HepG2 (cell line): ENCODE data around the gene AZU1. TPM values are rescaled to one million over a fixed set of nuclear protein-coding genes. Genes with fewer than 3 reads are reported as not detected.

Experiments
- CENPX ChIP-seq: sonication (generic); formaldehyde crosslinking; IDR thresholded peaks from 2 replicates; pipeline ENCODE4 v1.9.0; 2021; ENCODE audit warnings: mild to moderate bottlenecking, missing genetic modification reagents, moderate library complexity
- MAFG ChIP-seq: sonication (generic); formaldehyde crosslinking; IDR thresholded peaks from 2 replicates; pipeline ENCODE4 v1.5.1; 2020; ENCODE audit warnings: mild to moderate bottlenecking, missing genetic modification reagents
- MLX ChIP-seq: IDR thresholded peaks from 2 replicates; pipeline ENCODE4 v1.6.1; 2016
- POLR2AphosphoS2 ChIP-seq: IDR thresholded peaks from 2 replicates; pipeline ENCODE4 v1.6.1; 2011; ENCODE audit warnings: low read depth, low read length, improper control_type of control experiment
- SAFB2 ChIP-seq: sonication (generic); formaldehyde crosslinking; IDR thresholded peaks from 2 replicates; pipeline ENCODE4 v1.5.1; 2020; ENCODE audit warnings: missing genetic modification reagents, low read depth, mild to moderate bottlenecking, borderline replicate concordance
- SOX13 ChIP-seq, 3 experiments: fragments of 450-650 bp in 1 of 3; sonication (generic) in 1 of 3; formaldehyde crosslinking in 1 of 3; IDR thresholded peaks in 2 of 3; conservative IDR thresholded peaks in 1 of 3; 2 replicates each; pipeline versions ENCODE4 v1.5.0 to v1.6.1; 2016 to 2020; ENCODE audit warnings: antibody characterized with exemption in 1 of 3, mild to moderate bottlenecking in 1 of 3, missing compliant biosample characterization in 1 of 3, missing genetic modification reagents in 1 of 3, moderate library complexity in 1 of 3
- ZBTB43 ChIP-seq: sonication (generic); formaldehyde crosslinking; conservative IDR thresholded peaks from 2 replicates; pipeline ENCODE4 v1.4.0; 2020; ENCODE audit warnings: missing genetic modification reagents
- ZFP62 ChIP-seq: sonication (generic); formaldehyde crosslinking; IDR thresholded peaks from 2 replicates; pipeline ENCODE4 v1.4.0; 2020; ENCODE audit warnings: missing genetic modification reagents
- ZIK1 ChIP-seq: sonication (generic); formaldehyde crosslinking; IDR thresholded peaks from 2 replicates; pipeline ENCODE4 v1.5.0; 2020; ENCODE audit warnings: mild to moderate bottlenecking, low read depth, missing genetic modification reagents, borderline replicate concordance
- ZNF10 ChIP-seq: sonication (generic); formaldehyde crosslinking; IDR thresholded peaks from 2 replicates; pipeline ENCODE4 v1.4.0; 2020; ENCODE audit warnings: mild to moderate bottlenecking, low read depth, missing genetic modification reagents, borderline replicate concordance
- ZNF101 ChIP-seq: sonication (generic); formaldehyde crosslinking; IDR thresholded peaks from 2 replicates; pipeline ENCODE4 v1.4.0; 2020; ENCODE audit warnings: mild to moderate bottlenecking, low read depth, missing genetic modification reagents, borderline replicate concordance
- ZNF337 ChIP-seq: sonication (generic); formaldehyde crosslinking; IDR thresholded peaks from 2 replicates; pipeline ENCODE4 v1.5.1; 2020; ENCODE audit warnings: missing genetic modification reagents, low read depth, mild to moderate bottlenecking, borderline replicate concordance
- ZNF432 ChIP-seq: sonication (generic); formaldehyde crosslinking; IDR thresholded peaks from 2 replicates; pipeline ENCODE4 v1.5.0; 2020; ENCODE audit warnings: missing genetic modification reagents, mild to moderate bottlenecking, borderline replicate concordance
- ZNF660 ChIP-seq: sonication (generic); formaldehyde crosslinking; IDR thresholded peaks from 2 replicates; pipeline ENCODE4 v1.5.1; 2020; ENCODE audit warnings: mild to moderate bottlenecking, low read depth, missing genetic modification reagents, borderline replicate concordance
- ZNF766 ChIP-seq: sonication (generic); formaldehyde crosslinking; IDR thresholded peaks from 2 replicates; pipeline ENCODE4 v1.5.0; 2020; ENCODE audit warnings: missing genetic modification reagents, borderline replicate concordance
- ZSCAN12 ChIP-seq: sonication (generic); formaldehyde crosslinking; IDR thresholded peaks from 2 replicates; pipeline ENCODE4 v1.9.0; 2021; ENCODE audit warnings: mild to moderate bottlenecking, missing genetic modification reagents
- polyA plus RNA-seq, 8 experiments: library from polyadenylated mRNA; depleted of rRNA in 3 of 8; stranded (reverse) in 7 of 8; unstranded in 1 of 8; fragments of >200 nt; fragmentation: Illumina TruSeq in 4 of 8; extraction: Trizol in 4 of 8; gene quantifications; 2 replicates each; pipeline versions ENCODE4 v1.2.1 to v1.2.3, GENCODE V29; 2011 to 2016; ENCODE audit warnings: low read depth in 4 of 8, missing spikeins in 1 of 8, mixed read lengths in 1 of 8; ENCODE audit not compliant: insufficient read depth in 1 of 8
- total RNA-seq, 5 experiments: library from RNA; depleted of rRNA; stranded (reverse); fragments of >200 nt; fragmentation: Illumina TruSeq; extraction: Trizol; gene quantifications; 2 replicates each; pipeline ENCODE4 v1.2.3, GENCODE V29; 2016; ENCODE audit warnings: low read depth in 1 of 5
- TF ChIP-seq, protein P1 (sequence below): sonication (generic); formaldehyde crosslinking; IDR thresholded peaks from 2 replicates; pipeline ENCODE4 v1.8.1; 2023; ENCODE audit warnings: mild to moderate bottlenecking, missing genetic modification reagents, borderline replicate concordance
- TF ChIP-seq, protein P2 (sequence below): sonication (generic); formaldehyde crosslinking; IDR thresholded peaks from 2 replicates; pipeline ENCODE4 v1.4.0; 2020; ENCODE audit warnings: mild to moderate bottlenecking, missing genetic modification reagents

The AZU1 gene
- total and polyA plus RNA-seq, 2 of the 13 experiments (the other 11 are each of a cell fraction or from before 2014, with no cell fraction given) = not detected

GRCh38 chr19:788983-789700 is 38.5 kb upstream of the AZU1 start (continued):
- TF ChIP-seq, protein P1, sequence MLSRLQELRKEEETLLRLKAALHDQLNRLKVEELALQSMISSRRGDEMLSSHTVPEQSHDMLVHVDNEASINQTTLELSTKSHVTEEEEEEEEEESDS (CRISPR knock-in tag) = no peak
- no peak for TF ChIP-seq CENPX
- peak; percentile 43; the same call in 1 of the 2 replicates for TF ChIP-seq MLX
- no peak for TF ChIP-seq MAFG (CRISPR knock-in tag)
- no peak for TF ChIP-seq ZIK1 (CRISPR knock-in tag)
- no peak for TF ChIP-seq ZFP62 (CRISPR knock-in tag)
- TF ChIP-seq ZBTB43 (CRISPR knock-in tag) = no peak
- TF ChIP-seq ZNF101 (CRISPR knock-in tag) = no peak
- no peak for TF ChIP-seq ZSCAN12 (CRISPR knock-in tag)
- TF ChIP-seq, protein P2, sequence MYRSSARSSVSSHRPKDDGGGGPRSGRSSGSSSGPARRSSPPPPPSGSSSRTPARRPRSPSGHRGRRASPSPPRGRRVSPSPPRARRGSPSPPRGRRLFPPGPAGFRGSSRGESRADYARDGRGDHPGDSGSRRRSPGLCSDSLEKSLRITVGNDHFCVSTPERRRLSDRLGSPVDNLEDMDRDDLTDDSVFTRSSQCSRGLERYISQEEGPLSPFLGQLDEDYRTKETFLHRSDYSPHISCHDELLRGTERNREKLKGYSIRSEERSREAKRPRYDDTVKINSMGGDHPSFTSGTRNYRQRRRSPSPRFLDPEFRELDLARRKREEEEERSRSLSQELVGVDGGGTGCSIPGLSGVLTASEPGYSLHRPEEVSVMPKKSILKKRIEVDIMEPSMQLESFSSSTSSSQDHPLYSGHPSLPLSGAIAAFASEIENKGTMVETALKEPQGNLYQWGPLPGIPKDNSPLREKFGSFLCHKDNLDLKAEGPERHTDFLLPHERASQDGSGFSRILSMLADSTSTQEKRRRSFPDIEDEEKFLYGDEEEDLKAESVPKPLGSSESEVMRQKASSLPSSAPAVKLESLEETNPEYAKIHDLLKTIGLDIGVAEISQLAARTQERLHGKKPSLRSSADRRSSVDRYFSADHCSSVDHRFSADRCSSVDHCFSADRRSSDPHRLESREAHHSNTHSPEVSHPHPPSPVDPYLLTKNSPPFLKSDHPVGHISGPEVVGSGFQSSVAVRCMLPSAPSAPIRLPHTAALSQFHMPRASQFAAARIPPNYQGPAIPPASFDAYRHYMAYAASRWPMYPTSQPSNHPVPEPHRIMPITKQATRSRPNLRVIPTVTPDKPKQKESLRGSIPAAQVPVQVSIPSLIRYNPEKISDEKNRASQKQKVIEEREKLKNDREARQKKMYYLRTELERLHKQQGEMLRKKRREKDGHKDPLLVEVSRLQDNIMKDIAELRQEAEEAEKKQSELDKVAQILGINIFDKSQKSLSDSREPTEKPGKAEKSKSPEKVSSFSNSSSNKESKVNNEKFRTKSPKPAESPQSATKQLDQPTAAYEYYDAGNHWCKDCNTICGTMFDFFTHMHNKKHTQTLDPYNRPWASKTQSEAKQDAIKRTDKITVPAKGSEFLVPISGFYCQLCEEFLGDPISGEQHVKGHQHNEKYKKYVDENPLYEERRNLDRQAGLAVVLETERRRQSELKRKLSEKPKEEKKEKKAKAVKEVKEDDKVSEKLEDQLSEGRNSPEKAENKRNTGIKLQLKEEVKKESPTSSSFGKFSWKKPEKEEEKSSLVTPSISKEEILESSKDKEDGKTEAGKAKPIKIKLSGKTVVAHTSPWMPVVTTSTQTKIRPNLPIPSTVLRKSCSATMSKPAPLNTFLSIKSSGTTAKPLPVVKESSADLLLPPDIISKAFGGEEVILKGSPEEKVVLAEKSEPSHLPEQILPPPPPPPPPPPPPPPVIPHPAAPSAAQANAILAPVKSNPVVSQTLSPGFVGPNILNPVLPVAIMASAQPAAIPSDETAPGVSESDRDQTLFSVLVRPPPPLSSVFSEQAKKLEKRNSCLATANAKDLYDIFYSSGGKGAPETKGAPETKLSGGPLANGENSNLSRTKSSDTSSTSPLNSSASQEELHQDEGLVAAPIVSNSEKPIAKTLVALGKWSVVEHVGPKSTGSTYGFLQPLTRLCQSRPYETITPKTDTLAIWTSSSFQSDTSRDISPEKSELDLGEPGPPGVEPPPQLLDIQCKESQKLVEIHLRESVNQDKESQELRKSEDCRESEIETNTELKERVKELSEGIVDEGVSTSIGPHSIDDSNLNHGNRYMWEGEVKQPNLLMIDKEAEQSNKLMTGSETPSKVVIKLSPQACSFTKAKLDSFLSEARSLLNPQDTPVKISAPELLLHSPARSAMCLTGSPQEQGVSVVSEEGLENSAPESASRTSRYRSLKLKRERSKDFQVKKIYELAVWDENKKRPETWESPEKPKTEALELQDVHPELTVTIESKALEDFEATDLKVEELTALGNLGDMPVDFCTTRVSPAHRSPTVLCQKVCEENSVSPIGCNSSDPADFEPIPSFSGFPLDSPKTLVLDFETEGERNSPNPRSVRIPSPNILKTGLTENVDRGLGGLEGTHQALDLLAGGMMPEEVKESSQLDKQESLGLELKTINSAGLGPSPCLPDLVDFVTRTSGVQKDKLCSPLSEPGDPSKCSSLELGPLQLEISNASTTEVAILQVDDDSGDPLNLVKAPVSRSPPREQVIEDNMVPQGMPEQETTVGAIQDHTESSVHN (CRISPR knock-in tag) = no peak
- no peak for TF ChIP-seq ZNF432 (CRISPR knock-in tag)
- no peak for TF ChIP-seq ZNF766 (CRISPR knock-in tag)
- TF ChIP-seq SOX13 (IDR thresholded peaks at IDR 0.05) = no peak
- TF ChIP-seq SOX13 (CRISPR knock-in tag; conservative IDR thresholded peaks at IDR 0.05 in 1 of 2, IDR thresholded peaks at IDR 0.05 in 1 of 2) = peak in 1 of 2 experiments; percentile 8; a peak in 1 of 4 replicates
- TF ChIP-seq ZNF337 = peak; percentile 51; the same call in 1 of the 2 replicates
- TF ChIP-seq ZNF660 (CRISPR knock-in tag) = no peak
- TF ChIP-seq POLR2AphosphoS2 = no peak
- no peak for TF ChIP-seq ZNF10 (CRISPR knock-in tag)
- TF ChIP-seq SAFB2 = peak; percentile 44; the same call in 1 of the 2 replicates
